PC-3 (cell line): ENCODE data around the gene SDCBP2.

Experiments
- CTCF ChIP-seq: fragments of 300-600 bp; sonication (generic); conservative IDR thresholded peaks from 2 replicates; pipeline ENCODE4 v1.5.1; 2017; ENCODE audit warnings: antibody characterized with exemption, low read depth, mild to moderate bottlenecking, low read length
- EZH2 ChIP-seq: fragments of 300-600 bp; sonication (generic); IDR thresholded peaks from one replicate; pipeline ENCODE4 v1.6.1; 2017; ENCODE audit warnings: antibody characterized with exemption, mild to moderate bottlenecking, low read length; ENCODE audit not compliant: unreplicated experiment

- no peak for TF ChIP-seq CTCF
- TF ChIP-seq EZH2: no peak
Measured at GRCh38 chr20:1304710-1305515, 24.0 kb downstream of the SDCBP2 start.
